GM10266 (cell line): ENCODE data around the gene ASAP2.

ENCODE experiments used
- DNase-seq: peaks from one replicate; pipeline ENCODE4 v3.0.0; 2012; ENCODE audit errors: extremely low spot score
- TF ChIP-seq, protein P1 (sequence below): IDR thresholded peaks from 2 replicates; pipeline ENCODE4 v1.5.1; 2012; ENCODE audit warnings: mild to moderate bottlenecking, low read depth; ENCODE audit not compliant: control insufficient read depth, insufficient read depth; ENCODE audit errors: missing control alignments

Gene ASAP2

GRCh38 chr2:9388199-9388681 lies 181.6 kb downstream of the ASAP2 start:
- no peak for DNase-seq
- TF ChIP-seq, protein P1, sequence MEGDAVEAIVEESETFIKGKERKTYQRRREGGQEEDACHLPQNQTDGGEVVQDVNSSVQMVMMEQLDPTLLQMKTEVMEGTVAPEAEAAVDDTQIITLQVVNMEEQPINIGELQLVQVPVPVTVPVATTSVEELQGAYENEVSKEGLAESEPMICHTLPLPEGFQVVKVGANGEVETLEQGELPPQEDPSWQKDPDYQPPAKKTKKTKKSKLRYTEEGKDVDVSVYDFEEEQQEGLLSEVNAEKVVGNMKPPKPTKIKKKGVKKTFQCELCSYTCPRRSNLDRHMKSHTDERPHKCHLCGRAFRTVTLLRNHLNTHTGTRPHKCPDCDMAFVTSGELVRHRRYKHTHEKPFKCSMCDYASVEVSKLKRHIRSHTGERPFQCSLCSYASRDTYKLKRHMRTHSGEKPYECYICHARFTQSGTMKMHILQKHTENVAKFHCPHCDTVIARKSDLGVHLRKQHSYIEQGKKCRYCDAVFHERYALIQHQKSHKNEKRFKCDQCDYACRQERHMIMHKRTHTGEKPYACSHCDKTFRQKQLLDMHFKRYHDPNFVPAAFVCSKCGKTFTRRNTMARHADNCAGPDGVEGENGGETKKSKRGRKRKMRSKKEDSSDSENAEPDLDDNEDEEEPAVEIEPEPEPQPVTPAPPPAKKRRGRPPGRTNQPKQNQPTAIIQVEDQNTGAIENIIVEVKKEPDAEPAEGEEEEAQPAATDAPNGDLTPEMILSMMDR, result no peak

- TF ChIP-seq, protein P1, result no peak
- DNase-seq, result no peak
These were observed 182.6 kb downstream of the ASAP2 start for GRCh38 chr2:9388950-9389911.

- TF ChIP-seq, protein P1, result no peak
- no peak for DNase-seq
These were observed 183.7 kb downstream of the ASAP2 start for GRCh38 chr2:9390151-9390850.

- DNase-seq, result no peak
- TF ChIP-seq, protein P1, result no peak
These were observed 184.4 kb downstream of the ASAP2 start for GRCh38 chr2:9390991-9391390.

DNA sequence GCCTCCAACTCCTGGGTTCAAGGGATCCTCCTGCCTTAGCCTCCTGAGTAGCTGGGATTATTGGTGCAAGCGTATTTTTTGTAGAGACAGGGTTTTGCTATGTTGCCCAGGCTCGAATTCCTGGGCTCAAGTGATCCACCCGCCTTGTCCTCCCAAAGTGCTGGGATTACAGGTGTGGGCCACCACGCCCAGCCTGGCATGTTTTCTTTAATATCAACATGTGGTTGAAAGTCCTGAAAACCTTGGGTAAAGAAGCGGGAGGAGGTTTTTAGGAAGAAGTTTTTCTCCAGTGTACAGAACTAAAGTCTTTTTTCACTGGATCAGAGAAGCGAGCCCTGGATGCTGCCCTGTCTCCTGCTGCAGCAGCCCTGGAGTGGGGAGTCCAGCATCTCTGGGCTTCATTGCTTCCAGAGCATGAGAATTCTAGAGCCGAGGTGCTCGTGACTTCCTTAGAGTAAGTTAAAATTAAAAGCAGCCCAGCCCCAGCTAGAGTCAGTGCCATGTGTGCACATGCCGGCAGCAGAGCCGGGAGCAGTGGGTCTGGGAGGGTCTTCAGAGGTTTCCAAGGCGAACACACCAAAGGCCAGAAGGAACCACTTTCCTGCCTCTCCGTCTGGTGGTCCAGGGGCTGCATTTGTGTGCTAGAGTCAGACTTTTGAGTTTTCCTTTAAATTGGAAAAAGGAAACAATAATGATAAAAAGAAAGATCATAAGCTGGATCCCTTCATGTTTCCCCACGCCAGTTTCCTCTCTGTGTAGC lies 185.5 kb downstream of the ASAP2 start:
- DNase-seq, result no peak

GRCh38 chr2:9392898-9393765 lies 186.5 kb downstream of the ASAP2 start:
- DNase-seq, result no peak
- TF ChIP-seq, protein P1, result no peak

More for the DNA sequence above, 185.5 kb downstream of the ASAP2 start:
- TF ChIP-seq, protein P1, result no peak
